Colonic mucosa (tissue), 4 donors: ENCODE data around the gene SPAG7. TPM values are rescaled to one million over a fixed set of nuclear protein-coding genes. Genes with fewer than 3 reads are reported as not detected.
A peak's percentile ranks its signal among the peaks of the same experiment; 100 is the strongest.

Experiments
- DNase-seq: peaks from one replicate; pipeline ENCODE4 v3.0.0-alpha.2; 2020
- H3K27ac ChIP-seq: fragments of 200-600 bp; one replicate; pipeline ENCODE4 v1.8.0; 2021
- H3K27me3 ChIP-seq: fragments of 200-600 bp; one replicate; pipeline ENCODE4 v1.8.0; 2021
- H3K36me3 ChIP-seq: fragments of 200-600 bp; one replicate; pipeline ENCODE4 v1.8.0; 2021
- H3K4me1 ChIP-seq: fragments of 200-600 bp; one replicate; pipeline ENCODE4 v1.8.0; 2021; ENCODE audit warnings: mild to moderate bottlenecking
- H3K4me3 ChIP-seq: fragments of 200-600 bp; one replicate; pipeline ENCODE4 v1.8.0; 2021
- H3K9ac ChIP-seq, 2 donors: one replicate each; pipeline ENCODE4 v1.7.0; 2013; ENCODE audit warnings: control low read depth in 2 of 2, low read depth in 2 of 2, low read length in 2 of 2
- H3K9me3 ChIP-seq: fragments of 200-600 bp; one replicate; pipeline ENCODE4 v1.8.0; 2021
- CTCF ChIP-seq: fragments of 200-600 bp; IDR thresholded peaks from one replicate; pipeline ENCODE4 v1.8.0; 2022; ENCODE audit warnings: antibody characterized with exemption, mild to moderate bottlenecking
- intact Hi-C: fragments of 100-400 bp; cut with DNase I; formaldehyde crosslinking; loops from one replicate; pipeline ENCODE4 v1.14.1; 2022
- total RNA-seq, 2 donors: library from RNA; stranded (reverse); fragmentation: NEBNext Ultra II Directional in 1 of 2; extraction: Animal tissue kit (Norgen Biotek cat#: 25700) in 1 of 2; gene quantifications; one replicate each; pipeline ENCODE4 v1.2.1, GENCODE V29; 2021
- donor health status: healthy.
- donor health status: DM: no; HTN: no; CAD: no.
- donor health status: DM: no; HTN: no; CAD: no.

The SPAG7 gene
- total RNA-seq, 2 donors from 2014 or later: 47.7 to 56.4 TPM

GRCh38 chr17:4940555-4941318 is 26.9 kb downstream of the SPAG7 start:
- Histone ChIP-seq H3K9me3 (no peaks in the 10 kb centered on the region), H3K27me3 (no peaks in the 10 kb centered on the region), H3K27ac (peak overlapping the region; percentile 98), H3K9ac (peak overlapping the region; percentile 96 to 99), H3K4me3 (peak overlapping the region; percentile 70), H3K4me1 (peaks cover 16% of the 10 kb centered on the region), H3K36me3 (peaks cover 17% of the 10 kb centered on the region)
- intact Hi-C loops: no loop called here
- no peak for TF ChIP-seq CTCF
- peak; percentile 42 for DNase-seq

GRCh38 chr17:4939796-4940554 is 27.6 kb downstream of the SPAG7 start, which contains the start of the genes RNF167 and SLC25A11:
TSS of gene RNF167 (plus strand) at chr17:4940268. CDS start at chr17:4940910, 642 bp downstream.
TSS of gene SLC25A11 (minus strand) at chr17:4940046. CDS start at chr17:4939910, 136 bp downstream.
- H3K36me3 ChIP-seq: peaks cover 17% of the 10 kb centered on the region
- peak; percentile 96 for DNase-seq
- H3K27me3 ChIP-seq: no peaks in the 10 kb centered on the region
- peak within 1 kb of the TSS; percentile 70 for H3K4me3 ChIP-seq
- H3K9ac ChIP-seq: peak within 1 kb of the TSS; percentile 96 to 99
- no peaks in the 10 kb centered on the region for H3K9me3 ChIP-seq
- no peak for TF ChIP-seq CTCF
- H3K27ac ChIP-seq: peak within 1 kb of the TSS; percentile 98
- peaks cover 11% of the 10 kb centered on the region for H3K4me1 ChIP-seq
- intact Hi-C loops: loop anchor here (5.0 kb wide), 1 partner anchor 57 kb away; the partner anchor contains the start of genes INCA1 and KIF1C

- peak overlapping the region; percentile 98 for H3K27ac ChIP-seq
- DNase-seq: no peak
- H3K9me3 ChIP-seq: no peaks in the 10 kb centered on the region
- H3K9ac ChIP-seq: peak overlapping the region; percentile 96 to 99
- intact Hi-C loops: loop anchor here (5.0 kb wide), 1 partner anchor 58 kb away; the partner anchor contains the start of genes INCA1 and KIF1C
- peak overlapping the region; percentile 70 for H3K4me3 ChIP-seq
- no peaks in the 10 kb centered on the region for H3K27me3 ChIP-seq
- TF ChIP-seq CTCF: no peak
- peaks cover 17% of the 10 kb centered on the region for H3K36me3 ChIP-seq
- peaks cover 11% of the 10 kb centered on the region for H3K4me1 ChIP-seq
Observed at GRCh38 chr17:4939546-4939795, 28.1 kb downstream of the SPAG7 start.

- Histone ChIP-seq H3K36me3 (peaks cover 12% of the 10 kb centered on the region), H3K9me3 (no peaks in the 10 kb centered on the region), H3K27ac (peak overlapping the region; percentile 98), H3K4me3 (peak overlapping the region; percentile 70), H3K4me1 (peaks cover 11% of the 10 kb centered on the region), H3K27me3 (no peaks in the 10 kb centered on the region), H3K9ac (peak overlapping the region; percentile 96 to 99)
- TF ChIP-seq CTCF: no peak
- DNase-seq: no peak
- intact Hi-C loops: loop anchor here (5.0 kb wide), 1 partner anchor 58 kb away; the partner anchor contains the start of genes INCA1 and KIF1C
Observed at GRCh38 chr17:4938688-4939545, 28.7 kb downstream of the SPAG7 start.

GRCh38 chr17:4938069-4938491 is 29.5 kb downstream of the SPAG7 start:
- no peaks in the 10 kb centered on the region for H3K27me3 ChIP-seq
- H3K36me3 ChIP-seq: peaks cover 9% of the 10 kb centered on the region
- no peaks in the 10 kb centered on the region for H3K9me3 ChIP-seq
- intact Hi-C loops: loop anchor here (5.0 kb wide), 1 partner anchor 59 kb away; the partner anchor contains the start of genes INCA1 and KIF1C
- no peak overlapping the region for H3K4me3 ChIP-seq
- no peak for DNase-seq
- H3K9ac ChIP-seq: peak overlapping the region in 1 of 2 donors; percentile 99
- no peak for TF ChIP-seq CTCF
- no peak overlapping the region for H3K27ac ChIP-seq
- H3K4me1 ChIP-seq: peaks cover 11% of the 10 kb centered on the region
